HG03469 (cell line): Measurements from ENCODE around the gene REM2.

Experiments used
- ATAC-seq: cut with Tn5 transposase; IDR thresholded peaks from one replicate; pipeline ENCODE4 v1.9.1; 2021; ENCODE audit warnings: mild to moderate bottlenecking, moderate library complexity, moderate number of reproducible peaks; ENCODE audit not compliant: unreplicated experiment

Gene REM2

GRCh38 chr14:22872033-22872832 is 10.8 kb upstream of the REM2 start:
- ATAC-seq = no peak

- no peak for ATAC-seq
These were observed 10.0 kb upstream of the REM2 start for GRCh38 chr14:22872833-22873520.

GRCh38 chr14:22875003-22875747 is 7.8 kb upstream of the REM2 start:
- no peak for ATAC-seq

GRCh38 chr14:22875748-22876319 is 7.2 kb upstream of the REM2 start:
- ATAC-seq = no peak

- no peak for ATAC-seq
These were observed 6.0 kb upstream of the REM2 start for GRCh38 chr14:22877000-22877501.

- ATAC-seq = no peak
These were observed 4.5 kb upstream of the REM2 start for GRCh38 chr14:22878271-22879246.

- no peak for ATAC-seq
These were observed 958 bp upstream of the REM2 start for GRCh38 chr14:22882064-22882463.

GRCh38 chr14:22882529-22883172 is 371 bp upstream of the REM2 start:
- ATAC-seq = no peak

- ATAC-seq = no peak
These were observed 1.2 kb downstream of the REM2 start for GRCh38 chr14:22884076-22884737.

GRCh38 chr14:22884738-22885523 is 1.9 kb downstream of the REM2 start:
- no peak for ATAC-seq

GRCh38 chr14:22885975-22886374 is 3.0 kb downstream of the REM2 start:
- no peak for ATAC-seq

- ATAC-seq = no peak
These were observed 3.7 kb downstream of the REM2 start for GRCh38 chr14:22886500-22887259.

GRCh38 chr14:22887260-22887989 is 4.4 kb downstream of the REM2 start:
- ATAC-seq = no peak

GRCh38 chr14:22887990-22888378 is 5.0 kb downstream of the REM2 start:
- ATAC-seq = peak; percentile 32

GRCh38 chr14:22888662-22889061 is 5.6 kb downstream of the REM2 start:
- ATAC-seq = no peak

GRCh38 chr14:22890416-22890815 is 7.4 kb downstream of the REM2 start:
- ATAC-seq = no peak

GRCh38 chr14:22892488-22892887 is 9.5 kb downstream of the REM2 start:
- no peak for ATAC-seq
